ENCODE results near the gene AMFR. TPM values are rescaled to one million over a fixed set of nuclear protein-coding genes. Genes with fewer than 3 reads are reported as not detected.

Gene AMFR
- total and polyA plus RNA-seq, 4 donors = 39.5 to 86.1 (median 61.2) TPM

DNA sequence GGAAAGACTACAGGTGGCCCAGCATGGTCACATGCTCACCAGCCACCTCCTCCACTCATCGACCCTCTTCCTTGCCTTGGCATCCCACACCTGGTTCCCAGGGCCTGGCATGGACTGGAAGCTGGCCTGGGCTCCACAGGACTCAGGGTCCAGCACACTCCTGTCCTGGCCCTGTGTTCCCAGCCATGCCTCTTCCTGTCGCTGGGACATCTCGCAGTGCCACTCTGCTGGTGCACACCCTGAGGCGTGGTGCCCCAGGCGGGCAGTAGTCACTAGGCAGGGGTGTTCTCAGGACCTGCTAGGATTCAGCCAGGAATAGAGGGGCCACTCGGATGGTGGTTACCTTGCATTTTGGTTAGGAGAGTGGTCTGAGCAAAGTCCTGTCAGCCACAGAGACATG is 99.4 kb downstream of the AMFR start:
- Histone ChIP-seq H3K9me3 (ENCODE audit: control insufficient read depth in 4 of 4, insufficient read depth in 3 of 4, low read length in 3 of 4) (no peaks in the 10 kb centered on the region), H3K4me1 (ENCODE audit: control insufficient read depth in 5 of 5, insufficient read depth in 5 of 5, low read length in 5 of 5) (no peaks in the 10 kb centered on the region), H3K9ac (ENCODE audit: insufficient read depth in 1 of 2, low read length in 2 of 2) (no peak overlapping the region), H3K36me3 (ENCODE audit: control insufficient read depth in 4 of 4, insufficient read depth in 4 of 4, low read length in 4 of 4) (no peaks in the 10 kb centered on the region), H3K27me3 (ENCODE audit: control insufficient read depth in 3 of 3, insufficient read depth in 3 of 3, low read length in 2 of 3) (no peaks in the 10 kb centered on the region), H3K27ac (ENCODE audit: low read depth in 1 of 2, low read length in 1 of 2) (no peak overlapping the region), H3K4me3 (no peak overlapping the region)
- DNase-seq (no peak), ATAC-seq (ENCODE audit: insufficient read depth, low FRiP score) (no peak)
- TF ChIP-seq CTCF (IDR thresholded peaks at IDR 0.05; ENCODE audit: control extremely low read depth, extremely low read depth) = no peak
- 90% methylated on average over 6 of the region's 6 CpGs for WGBS, 2 donors

DNA sequence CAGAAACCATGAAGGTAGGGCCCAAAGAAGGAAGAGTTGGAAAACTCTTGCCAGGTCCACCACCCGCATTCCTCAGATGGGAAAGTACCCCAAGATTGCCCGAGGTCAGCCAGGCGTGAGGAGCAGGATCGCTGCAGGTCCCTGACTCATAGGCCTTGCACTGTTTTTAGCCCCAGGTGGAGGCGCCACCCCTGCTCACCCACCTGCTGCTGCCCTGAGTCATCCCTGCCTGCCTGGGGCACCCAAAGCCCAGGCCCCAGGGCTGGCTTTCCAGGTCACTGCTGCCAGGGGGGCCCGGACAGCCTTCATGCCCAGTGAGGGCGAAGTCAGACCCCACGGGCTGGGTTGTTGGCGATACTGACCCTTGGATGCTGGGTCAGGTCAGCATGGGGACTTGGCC is 100.9 kb downstream of the AMFR start:
- WGBS, 2 donors = 90 to 92% methylated on average over 9 of the region's 9 CpGs
- H3K36me3 ChIP-seq (ENCODE audit: control insufficient read depth in 4 of 4, insufficient read depth in 4 of 4, low read length in 4 of 4) = no peaks in the 10 kb centered on the region
- peaks cover 0 to 7% (median 0%) of the 10 kb centered on the region in 5 donors for H3K4me1 ChIP-seq (ENCODE audit: control insufficient read depth in 5 of 5, insufficient read depth in 5 of 5, low read length in 5 of 5)
- ATAC-seq (ENCODE audit: insufficient read depth, low FRiP score) (no peak), DNase-seq (no peak)
- no peak overlapping the region for H3K4me3 ChIP-seq
- no peak overlapping the region for H3K27ac ChIP-seq (ENCODE audit: low read depth in 1 of 2, low read length in 1 of 2)
- no peaks in the 10 kb centered on the region for H3K27me3 ChIP-seq (ENCODE audit: control insufficient read depth in 3 of 3, insufficient read depth in 3 of 3, low read length in 2 of 3)
- no peak overlapping the region for H3K9ac ChIP-seq (ENCODE audit: insufficient read depth in 1 of 2, low read length in 2 of 2)
- H3K9me3 ChIP-seq (ENCODE audit: control insufficient read depth in 4 of 4, insufficient read depth in 3 of 4, low read length in 3 of 4) = no peaks in the 10 kb centered on the region
- no peak for TF ChIP-seq CTCF (IDR thresholded peaks at IDR 0.05; ENCODE audit: control extremely low read depth, extremely low read depth)

GRCh38 chr16:56321571-56321970 is 103.8 kb downstream of the AMFR start:
- DNase-seq (no peak), ATAC-seq (ENCODE audit: insufficient read depth, low FRiP score) (no peak)
- TF ChIP-seq CTCF (IDR thresholded peaks at IDR 0.05; ENCODE audit: control extremely low read depth, extremely low read depth) = no peak

More at GRCh38 chr16:56321571-56321970, 103.8 kb downstream of the AMFR start:
- WGBS, 2 donors = 83 to 96% methylated on average over 9 of the region's 9 CpGs
- H3K4me1 ChIP-seq (ENCODE audit: control insufficient read depth in 5 of 5, insufficient read depth in 5 of 5, low read length in 5 of 5) = peaks cover 0 to 25% (median 4%) of the 10 kb centered on the region in 5 donors
- no peak overlapping the region for H3K4me3 ChIP-seq
- H3K9ac ChIP-seq (ENCODE audit: insufficient read depth in 1 of 2, low read length in 2 of 2) = no peak overlapping the region
- no peaks in the 10 kb centered on the region for H3K9me3 ChIP-seq (ENCODE audit: control insufficient read depth in 4 of 4, insufficient read depth in 3 of 4, low read length in 3 of 4)
- H3K27ac ChIP-seq (ENCODE audit: low read depth in 1 of 2, low read length in 1 of 2) = no peak overlapping the region
- no peaks in the 10 kb centered on the region for H3K36me3 ChIP-seq (ENCODE audit: control insufficient read depth in 4 of 4, insufficient read depth in 4 of 4, low read length in 4 of 4)
- H3K27me3 ChIP-seq (ENCODE audit: control insufficient read depth in 3 of 3, insufficient read depth in 3 of 3, low read length in 2 of 3) = peaks cover 0 to 6% (median 0%) of the 10 kb centered on the region in 3 donors

All from lung (tissue), 12 donors.